Right renal cortex interstitium (tissue), 3 donors: ENCODE measurements around the gene F2R. TPM values are rescaled to one million over a fixed set of nuclear protein-coding genes. Genes with fewer than 3 reads are reported as not detected.

Experiments used
- DNase-seq, 3 donors: peaks; one replicate each; pipeline ENCODE4 v3.0.0-alpha.2; 2013; ENCODE audit warnings: low read depth in 3 of 3, low spot score in 2 of 3
- polyA plus RNA-seq, 3 donors: library from polyadenylated mRNA; unstranded; fragments of 120-200 nt; gene quantifications; one replicate each; pipeline ENCODE4 v1.2.1, GENCODE V29; 2013; ENCODE audit not compliant: insufficient read length in 3 of 3

The F2R gene
- polyA plus RNA-seq, 3 donors: 66.3 to 75.6 (median 70.0) TPM

DNA sequence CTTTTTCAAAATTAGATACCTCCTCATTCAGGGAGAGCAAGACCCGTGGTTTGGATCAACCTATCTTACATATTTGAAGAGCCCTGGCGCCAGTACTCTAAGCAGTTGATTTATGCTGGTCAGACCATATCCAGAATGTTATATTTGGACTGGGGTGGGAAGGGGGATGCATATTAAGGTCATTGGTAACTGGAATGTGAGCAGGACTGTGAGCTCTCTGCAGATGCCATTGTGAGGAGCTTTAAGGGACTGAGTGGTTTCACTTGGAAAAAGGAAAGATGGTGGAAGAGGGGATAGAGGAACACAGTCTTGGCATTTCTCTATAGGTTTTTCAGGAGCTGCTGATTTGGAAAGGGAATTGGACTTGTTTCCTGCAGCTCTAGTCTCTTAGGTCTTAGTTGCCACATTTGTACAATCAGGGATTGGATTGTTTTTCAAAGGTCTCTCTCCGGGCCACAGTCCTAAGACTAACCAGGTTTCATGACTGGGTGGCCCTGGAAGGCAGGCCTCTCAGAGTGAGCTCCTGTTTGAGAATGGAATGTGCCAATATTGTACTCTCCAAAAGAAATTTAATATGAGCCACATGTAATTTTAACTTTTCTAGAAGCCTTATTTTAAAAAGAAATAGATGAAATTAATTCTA lies 25.8 kb upstream of the F2R start:
- DNase-seq: no peak

DNA sequence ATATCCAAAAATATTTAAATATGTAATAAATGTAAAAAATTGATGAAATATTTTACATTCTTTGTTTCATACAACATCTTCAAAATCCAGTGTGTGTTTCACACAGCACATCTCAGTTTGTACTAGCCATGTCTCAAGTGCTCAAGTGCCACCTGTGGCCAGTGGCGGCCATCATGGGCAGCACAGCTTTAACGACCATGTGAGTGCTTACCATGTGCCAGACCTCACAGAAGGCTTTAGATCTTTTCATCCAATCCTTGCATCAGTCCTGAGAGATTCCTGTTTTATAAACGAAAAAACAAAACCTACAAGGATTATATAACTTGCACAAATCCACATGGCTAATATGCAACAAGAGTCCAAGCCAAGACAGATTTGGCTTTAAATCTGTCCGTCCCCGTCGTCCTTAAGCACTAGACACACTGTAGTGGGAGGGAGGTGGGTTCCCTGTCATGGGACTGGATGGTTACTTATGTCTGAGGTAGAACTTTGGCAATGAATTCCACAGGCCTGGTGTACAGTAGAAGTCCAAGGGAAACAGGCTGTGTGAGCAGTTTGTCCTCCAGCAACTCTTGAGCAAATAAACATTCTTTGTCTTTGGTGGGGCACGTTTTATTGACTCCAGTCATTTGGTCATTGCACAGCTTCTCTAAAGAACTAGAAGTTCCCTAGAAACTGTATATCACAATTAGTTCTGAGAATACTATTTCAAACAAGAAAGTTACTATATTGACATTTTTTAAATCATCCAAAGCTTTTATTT lies 25.0 kb upstream of the F2R start:
- no peak for DNase-seq

DNA sequence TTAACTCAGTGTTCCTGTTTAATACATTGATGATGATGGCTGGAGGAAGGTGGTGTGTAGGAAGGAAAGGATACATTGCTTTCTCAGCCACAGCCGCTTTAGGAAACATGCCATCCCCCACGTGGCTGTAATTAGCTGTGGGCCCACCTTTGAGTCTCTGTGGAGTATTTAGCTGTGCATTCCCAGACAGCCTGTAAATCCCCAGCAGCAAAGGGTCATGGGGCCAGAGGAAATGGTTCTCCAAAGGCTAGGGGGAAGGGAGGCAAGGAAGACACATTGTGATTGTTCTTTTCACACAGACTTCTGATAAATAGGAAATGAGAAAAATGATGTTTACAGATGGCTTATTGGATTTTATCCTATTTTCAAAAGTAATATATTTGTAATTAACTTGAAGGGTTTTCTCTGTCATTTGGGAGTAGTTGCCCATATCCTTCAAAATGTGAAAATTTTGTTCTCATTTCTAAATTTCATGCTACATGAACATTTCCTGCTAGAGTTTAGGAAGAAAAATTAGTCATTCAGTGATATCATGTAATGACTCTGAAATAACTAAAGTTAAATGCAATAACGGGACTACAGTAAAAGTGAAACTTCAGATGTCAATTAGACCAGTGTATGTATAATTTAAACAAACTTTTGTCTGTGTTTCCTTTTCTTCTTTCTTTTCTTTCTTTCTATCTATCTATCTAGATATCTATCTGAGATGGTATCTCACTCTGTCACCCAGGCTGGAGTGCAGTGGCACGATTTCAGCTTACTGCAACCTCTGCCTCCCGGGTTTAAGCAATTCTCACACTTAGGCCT lies 24.3 kb upstream of the F2R start:
- no peak for DNase-seq

DNA sequence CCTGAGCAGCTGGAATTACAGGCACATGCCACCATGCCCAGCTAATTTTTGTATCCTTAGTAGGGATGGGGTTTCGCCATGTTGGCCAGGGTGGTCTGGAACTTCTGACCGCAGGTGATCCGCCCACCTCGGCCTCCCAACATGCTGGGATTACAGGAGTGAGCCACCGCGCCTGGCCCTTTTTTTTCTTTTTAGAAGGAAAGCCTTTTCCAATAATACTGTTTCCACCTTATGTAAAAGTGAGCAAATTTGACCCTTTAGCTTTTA lies 23.7 kb upstream of the F2R start:
- DNase-seq: no peak

DNA sequence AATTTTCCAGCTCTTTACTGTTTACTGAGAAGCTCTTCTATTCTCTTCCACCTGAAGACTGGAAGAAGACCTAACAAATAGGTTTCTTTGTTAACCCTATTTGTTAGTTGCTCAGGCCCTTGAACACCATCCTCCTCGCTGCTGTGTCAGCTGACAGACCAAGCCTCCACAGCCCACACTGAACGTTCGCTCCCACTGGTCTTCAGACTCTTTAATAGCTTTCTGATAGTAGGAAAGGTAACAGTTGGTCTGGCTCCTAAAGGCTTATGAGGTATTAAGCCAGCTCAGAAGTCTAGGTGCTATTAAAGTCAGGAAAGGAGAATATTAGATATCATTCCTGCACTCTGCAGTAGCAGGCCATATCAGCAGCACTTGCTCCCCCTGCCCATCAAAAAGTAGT lies 23.3 kb upstream of the F2R start:
- DNase-seq: no peak

DNA sequence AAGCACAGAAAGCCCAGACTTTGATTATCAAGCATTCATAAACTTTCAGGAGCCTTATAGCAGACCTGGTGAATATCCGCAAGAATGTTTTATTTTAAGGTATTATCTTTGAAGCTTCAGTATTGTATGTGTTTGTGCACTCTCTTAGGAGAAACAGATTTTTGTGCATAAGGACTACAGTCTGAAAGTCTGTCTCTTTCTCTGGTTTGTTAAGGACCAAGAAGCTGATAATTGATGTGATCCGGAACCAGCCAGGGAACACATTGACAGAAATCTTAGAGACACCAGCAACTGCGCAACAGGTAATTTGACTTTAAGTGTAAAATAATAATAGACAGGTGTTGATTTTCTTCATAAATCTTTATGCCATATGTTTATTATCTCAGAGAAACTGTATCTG lies 22.8 kb upstream of the F2R start:
- no peak for DNase-seq

DNA sequence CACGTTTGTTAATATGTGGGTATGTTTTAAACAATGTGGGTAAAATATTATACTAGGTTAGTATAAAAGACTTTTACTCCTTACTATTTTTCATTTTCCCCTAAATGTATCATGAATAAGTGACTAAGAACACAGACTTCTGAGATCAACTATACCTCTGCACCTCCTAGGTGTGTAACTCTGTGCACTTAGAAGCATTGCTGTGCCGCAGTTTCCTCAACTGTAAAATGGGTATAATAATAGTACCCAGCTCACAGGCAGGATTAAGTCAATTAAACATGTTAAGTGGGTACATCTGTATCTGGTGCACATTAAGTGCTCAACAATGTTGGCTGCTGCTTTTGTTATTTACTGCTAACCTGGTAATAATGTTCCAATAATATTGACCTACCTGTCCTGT lies 21.6 kb upstream of the F2R start:
- DNase-seq: no peak

DNA sequence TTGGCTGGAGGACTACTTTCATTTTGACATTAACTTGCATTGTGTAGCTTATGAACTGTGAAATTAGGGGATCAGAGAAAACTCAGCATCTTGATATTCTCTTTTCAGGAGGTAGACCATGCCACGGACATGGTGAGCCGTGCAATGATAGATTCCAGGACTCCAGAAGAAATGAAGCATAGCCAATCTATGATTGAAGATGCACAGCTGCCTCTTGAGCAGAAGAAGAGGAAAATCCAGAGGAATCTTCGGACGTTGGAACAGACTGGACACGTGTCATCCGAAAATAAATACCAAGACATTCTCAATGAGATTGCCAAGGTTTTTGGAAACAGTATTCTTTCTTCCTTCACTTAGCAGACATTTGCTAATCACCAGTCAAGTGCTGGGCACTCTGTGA lies 20.6 kb upstream of the F2R start:
- DNase-seq: no peak

DNA sequence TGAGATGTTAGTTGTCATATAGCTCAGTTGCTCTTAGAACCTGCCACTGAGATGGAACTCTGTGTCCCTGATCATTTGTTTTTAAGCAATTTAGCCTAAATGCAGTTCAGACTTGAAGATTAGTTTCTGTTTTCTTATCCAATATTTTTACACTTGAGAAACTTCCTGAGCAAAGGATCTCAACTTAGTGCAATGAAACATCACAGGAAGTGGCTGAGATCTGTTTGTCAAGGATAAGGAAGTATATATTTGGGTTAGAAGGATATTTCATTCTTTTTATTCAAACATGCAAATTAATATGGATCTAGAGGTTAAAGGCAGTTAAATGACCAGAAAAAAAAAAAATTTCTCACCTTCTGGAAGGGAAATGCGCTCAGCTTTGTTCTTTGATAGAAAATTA lies 19.7 kb upstream of the F2R start:
- DNase-seq: no peak

DNA sequence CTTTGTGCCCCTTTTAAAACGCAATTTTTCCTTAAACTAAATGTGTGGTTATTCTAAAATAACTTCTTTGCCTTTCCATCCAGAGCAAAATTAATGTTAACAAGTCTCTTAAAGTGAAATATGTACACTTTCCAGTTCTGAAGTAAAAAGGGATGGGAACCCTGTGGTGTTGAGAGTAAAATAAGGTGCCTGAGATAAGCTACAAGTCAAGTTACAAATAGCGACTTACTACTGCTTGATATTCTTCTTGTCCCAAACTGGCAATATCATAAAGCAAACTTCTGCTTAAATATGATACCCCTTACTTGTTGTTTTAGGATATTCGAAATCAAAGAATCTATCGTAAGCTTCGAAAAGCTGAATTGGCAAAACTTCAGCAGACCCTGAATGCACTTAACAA lies 18.3 kb upstream of the F2R start:
- DNase-seq: no peak

DNA sequence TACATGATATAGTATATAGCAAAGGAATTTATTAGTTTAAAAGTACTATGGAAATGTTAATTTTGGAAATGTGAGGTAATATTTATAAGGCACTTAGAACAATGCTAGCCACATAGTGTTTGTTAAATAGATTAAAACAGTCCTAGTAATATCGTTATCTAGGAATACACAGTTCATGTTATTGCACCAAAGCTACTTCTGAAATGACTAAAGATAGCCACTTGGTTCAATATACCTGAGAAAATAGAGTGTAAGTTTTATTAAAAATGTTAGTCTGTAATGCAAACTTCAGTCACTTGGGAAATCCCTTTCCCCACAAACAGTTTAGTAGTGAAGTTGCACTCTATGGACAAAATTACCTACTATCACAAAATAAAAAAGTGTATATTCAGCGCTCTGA lies 15.4 kb upstream of the F2R start:
- no peak for DNase-seq

DNA sequence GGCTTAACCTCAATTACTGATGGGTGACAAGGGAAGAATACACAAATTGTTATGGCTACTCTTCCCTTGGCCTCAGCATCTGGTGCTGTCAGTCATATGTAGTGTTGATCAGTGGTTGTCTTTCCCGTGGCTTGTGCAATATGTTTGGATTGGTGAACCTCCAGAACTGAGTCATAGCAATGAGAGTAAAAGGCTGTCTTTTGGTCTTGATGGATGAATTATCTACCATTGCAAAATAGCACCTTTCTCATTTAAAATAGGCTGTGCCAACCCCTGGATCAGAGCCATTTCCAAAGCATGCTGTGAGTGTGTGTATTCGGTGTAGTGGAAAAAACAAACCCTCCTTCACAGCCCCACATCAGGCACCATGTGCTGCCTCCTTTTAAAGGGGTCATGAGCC lies 14.6 kb upstream of the F2R start:
- no peak for DNase-seq

DNA sequence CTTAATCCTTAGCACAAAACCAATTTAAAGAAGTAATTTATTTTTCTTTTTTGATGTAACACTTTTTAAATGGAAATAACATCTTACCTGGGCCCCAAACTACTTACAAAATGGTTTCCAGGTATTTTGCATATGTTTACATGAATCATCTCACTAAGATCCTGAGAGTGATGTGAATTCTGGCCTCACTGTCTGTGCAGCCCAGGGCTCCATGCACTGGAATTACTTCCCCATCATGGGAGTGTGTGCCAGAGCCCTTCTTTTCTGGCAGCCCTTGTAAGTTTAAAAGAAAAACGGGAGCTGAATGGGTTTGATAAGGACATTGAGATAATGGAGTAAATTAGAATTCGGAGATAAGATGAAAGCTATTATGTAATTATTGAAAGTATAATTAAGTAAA lies 12.2 kb upstream of the F2R start:
- DNase-seq: no peak

DNA sequence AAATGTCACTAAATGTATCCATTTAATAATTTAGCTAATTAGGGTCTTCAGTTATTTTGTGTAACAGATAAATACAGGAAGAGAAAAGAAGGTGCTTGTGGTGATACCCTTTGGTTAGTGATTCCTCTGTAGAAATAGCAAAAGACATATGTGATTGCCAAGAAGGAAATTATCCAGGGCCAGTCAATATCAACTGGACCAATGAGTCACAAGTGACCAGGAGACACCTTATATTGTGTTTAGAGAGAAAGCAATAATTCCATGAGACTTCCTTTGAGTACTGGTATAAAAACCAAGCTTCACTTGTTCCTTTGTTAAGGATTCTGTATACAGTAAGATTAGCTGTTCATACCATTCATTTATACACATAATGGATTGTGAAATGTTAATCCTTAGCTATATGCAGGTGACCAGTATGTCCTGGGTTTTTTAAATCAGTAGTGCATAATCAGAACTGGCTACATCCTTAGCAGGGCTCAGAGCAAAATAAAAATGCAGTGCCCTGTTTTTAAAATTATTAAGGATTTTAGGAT lies 11.7 kb upstream of the F2R start:
- no peak for DNase-seq

DNA sequence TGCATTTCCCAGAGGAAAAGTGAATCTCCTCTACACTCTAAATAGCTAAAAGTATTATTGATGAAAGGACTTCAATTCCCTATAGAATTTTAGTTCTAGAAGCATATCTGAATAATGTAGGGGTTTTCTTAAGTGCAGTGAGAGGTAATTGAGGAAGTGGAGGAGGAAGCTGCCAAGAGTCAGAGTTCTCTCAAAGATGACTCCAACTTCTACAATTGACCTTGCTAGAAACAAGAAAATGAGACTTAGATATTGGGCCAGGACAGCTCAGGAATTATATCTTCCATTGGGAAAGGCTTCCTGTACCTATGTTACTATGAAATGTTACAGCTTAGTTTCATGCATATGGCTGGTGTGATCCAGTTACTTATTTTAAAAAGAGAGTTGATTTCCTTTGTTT lies 10.4 kb upstream of the F2R start:
- no peak for DNase-seq

DNA sequence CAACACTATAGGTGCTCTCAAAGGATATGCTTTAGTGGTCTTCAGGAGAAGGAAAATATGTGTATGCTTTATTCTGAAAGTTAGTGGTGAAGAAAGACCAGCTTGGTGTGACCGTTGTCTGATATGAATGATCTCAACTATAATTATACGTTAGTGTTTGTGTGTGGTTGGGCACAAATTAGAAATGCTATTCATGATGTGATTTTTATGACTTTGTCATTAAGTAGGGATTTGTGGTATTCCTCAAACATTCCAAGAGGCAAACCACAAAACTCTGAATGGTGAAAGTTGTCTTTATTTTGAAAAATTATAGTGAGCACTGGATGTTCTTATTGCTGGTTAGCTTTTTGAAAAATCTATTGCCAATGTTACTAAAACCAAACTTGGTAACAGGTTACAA lies 6.2 kb upstream of the F2R start:
- no peak for DNase-seq

DNA sequence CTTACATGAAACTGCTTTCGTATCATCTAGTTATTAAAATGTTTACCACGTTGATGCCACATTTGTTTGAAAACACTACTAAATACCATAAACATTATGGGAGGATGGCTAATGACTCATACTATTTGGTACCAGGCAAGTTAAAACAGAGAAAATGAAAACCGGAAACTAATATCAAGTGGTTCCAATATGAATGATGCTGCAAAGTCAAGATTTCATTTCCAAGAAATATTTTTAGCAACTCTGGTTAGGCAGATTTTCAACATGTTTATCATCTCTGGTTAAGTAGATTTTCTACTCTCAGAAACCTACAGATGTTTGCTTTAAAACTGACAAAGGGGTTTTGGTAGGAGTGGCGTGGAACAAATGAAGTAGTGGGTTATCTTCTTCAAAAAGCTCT lies 4.9 kb upstream of the F2R start:
- DNase-seq: no peak

DNA sequence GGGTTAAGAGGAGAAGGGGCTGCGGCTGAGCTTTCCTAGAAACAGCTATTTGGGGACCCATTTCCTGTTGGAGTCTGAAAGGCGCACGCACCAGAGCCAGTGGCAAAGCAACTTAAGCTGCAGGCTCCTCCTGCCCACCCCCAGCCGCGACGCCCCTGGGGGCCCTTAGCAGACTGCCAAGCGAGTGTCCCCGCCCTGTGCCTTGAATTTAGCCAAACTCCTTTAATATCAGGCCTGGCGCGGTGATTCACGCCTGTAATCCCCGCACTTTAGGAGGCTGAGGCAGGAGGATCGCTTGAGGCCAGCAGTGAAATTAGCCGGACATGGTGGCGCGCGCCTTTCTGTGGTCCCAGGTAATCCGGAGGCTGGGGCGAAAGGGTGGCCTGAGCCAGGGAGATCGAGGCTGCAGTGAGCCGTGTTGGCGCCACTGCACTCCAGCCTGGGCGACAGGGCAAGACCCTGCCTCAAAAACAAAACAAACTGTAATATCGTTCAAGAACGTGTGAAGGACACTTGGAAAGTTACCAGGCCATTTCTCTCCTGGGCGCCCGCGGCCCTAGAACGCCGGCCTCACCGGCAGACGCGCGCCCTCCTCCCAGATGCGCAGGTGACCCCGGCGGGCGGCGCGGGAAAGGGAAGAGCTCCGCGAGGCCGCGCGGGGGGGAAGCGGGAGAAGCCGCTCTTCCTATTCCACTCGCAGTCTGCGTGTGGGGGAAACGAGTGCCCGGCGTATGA lies 1.0 kb upstream of the F2R start:
- no peak for DNase-seq

DNA sequence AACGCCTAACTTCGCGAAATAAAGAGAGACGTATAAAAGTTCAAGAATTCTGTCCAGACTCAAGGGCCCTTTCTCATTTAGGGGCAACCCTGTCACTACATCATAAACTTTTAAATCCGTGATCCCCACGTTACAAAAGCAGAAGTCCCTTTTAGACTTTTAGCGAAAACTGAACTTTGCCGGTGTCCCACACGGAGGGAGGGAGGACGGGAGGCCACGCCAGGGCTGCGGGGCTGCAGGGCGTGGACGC lies 515 bp upstream of the F2R start:
- DNase-seq: no peak

DNA sequence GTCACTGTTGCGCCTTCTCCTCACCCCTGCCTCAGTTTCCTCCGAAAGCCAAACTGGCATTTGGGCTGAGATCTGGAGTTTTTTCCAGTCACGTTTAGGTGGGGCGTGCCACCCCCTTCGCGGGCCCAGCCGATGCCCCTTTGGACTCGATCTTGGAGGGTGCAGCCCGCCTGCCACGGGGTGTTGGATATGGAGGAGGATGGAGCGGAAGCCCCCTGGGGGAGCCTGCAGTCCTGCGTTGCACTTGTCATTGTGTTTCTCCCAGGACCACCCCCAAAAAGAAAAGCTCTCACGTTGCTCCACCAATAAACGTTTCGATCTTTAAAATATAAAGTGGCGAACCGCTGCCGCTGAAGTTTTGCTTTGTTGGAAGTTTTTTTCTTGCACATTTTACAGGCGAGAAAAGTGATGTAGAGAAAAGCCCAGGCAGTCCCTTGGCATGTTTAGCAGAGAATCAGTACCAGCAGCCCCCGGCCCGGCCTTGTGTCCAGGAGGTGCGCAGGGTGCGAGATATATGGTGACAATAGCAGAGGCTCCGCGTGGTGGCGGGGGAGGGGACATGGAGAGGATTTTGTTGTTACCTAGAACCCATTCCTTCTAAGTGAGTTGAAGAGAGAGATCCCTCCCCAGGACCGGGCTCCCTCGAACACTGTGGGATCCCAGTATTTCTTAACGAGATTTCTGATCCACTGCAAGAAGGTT lies 681 bp downstream of the F2R start:
- DNase-seq: no peak
